Erythroblast (primary cell): Measurements from ENCODE around the gene STX8.

Experiments
- GATA1 ChIP-seq: IDR thresholded peaks from 2 replicates; pipeline ENCODE4 v1.6.1; 2011; ENCODE audit warnings: low read depth, mild to moderate bottlenecking, control low read depth, low read length, moderate library complexity
- POLR2A ChIP-seq: IDR thresholded peaks from 2 replicates; pipeline ENCODE4 v1.6.1; 2011; ENCODE audit warnings: mild to moderate bottlenecking, low read length

DNA sequence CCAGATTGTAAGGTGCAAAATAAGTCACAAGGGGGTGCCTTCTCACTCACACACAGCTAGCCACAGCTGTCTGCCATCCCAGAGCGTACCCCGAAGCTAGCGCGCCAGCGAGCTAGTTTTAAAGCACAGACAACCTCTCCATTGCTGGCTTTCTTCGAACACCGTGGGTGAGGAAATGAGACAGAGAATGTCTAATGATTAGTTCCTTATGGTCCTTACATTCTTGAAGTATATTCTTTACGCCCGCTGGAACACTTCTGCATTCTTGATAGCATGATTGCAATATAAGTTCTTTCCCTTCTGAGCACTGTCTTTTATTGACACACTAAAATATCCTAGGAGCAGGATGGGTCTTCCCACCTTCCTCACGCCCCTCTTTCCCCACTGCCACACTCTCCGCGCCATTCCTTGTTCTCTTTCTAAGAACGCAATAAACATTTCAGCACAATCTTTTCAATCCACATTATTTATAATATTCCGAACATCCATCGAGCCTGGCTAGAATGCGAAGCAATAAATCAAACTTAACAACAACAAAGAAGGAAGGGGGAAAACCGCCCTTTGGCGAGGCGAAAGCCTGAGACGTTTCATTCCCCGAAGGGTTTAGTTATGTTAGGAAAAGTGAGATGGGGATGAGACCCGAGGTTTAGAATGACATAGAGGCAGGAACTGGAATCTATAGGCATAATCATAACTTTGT lies 303.0 kb downstream of the STX8 start:
- TF ChIP-seq POLR2A (no peak), GATA1 (no peak)
